GM23338 (cell line): ENCODE measurements around the gene CDK3. TPM values are rescaled to one million over a fixed set of nuclear protein-coding genes. Genes with fewer than 3 reads are reported as not detected.

ENCODE experiments used
- ATAC-seq: fragments of 200-7000 bp; cut with Tn5 transposase; 3 replicates; pipeline ENCODE4 v1.9.1; 2020
- DNase-seq: peaks from one replicate; pipeline ENCODE4 v3.0.0-alpha.2; 2015; ENCODE audit warnings: low spot score
- H2AFZ ChIP-seq: fragments of 200-600 bp; sonication (generic); 2 replicates; pipeline ENCODE4 v1.8.0; 2016; ENCODE audit warnings: antibody characterized with exemption, mild to moderate bottlenecking, moderate library complexity
- H3F3A ChIP-seq: fragments of 200-600 bp; sonication (generic); replicated peaks from 2 replicates; pipeline ENCODE4 v1.8.0; 2017; ENCODE audit warnings: antibody characterized with exemption, mixed run types, low read depth
- H3K27ac ChIP-seq: fragments of 200-600 bp; sonication (generic); 2 replicates; pipeline ENCODE4 v1.6.1; 2016; ENCODE audit warnings: low read depth
- H3K27me3 ChIP-seq: fragments of 200-600 bp; sonication (generic); 2 replicates; pipeline ENCODE4 v1.8.0; 2016; ENCODE audit warnings: mild to moderate bottlenecking, mixed run types, moderate library complexity; ENCODE audit not compliant: insufficient read depth
- H3K36me3 ChIP-seq: fragments of 200-600 bp; sonication (generic); 2 replicates; pipeline ENCODE4 v1.8.0; 2016; ENCODE audit warnings: mild to moderate bottlenecking; ENCODE audit not compliant: insufficient read depth
- H3K4me1 ChIP-seq: fragments of 200-600 bp; sonication (generic); 2 replicates; pipeline ENCODE4 v1.8.0; 2016; ENCODE audit warnings: mild to moderate bottlenecking, moderate library complexity; ENCODE audit not compliant: insufficient read depth
- H3K4me2 ChIP-seq: fragments of 200-600 bp; sonication (generic); 2 replicates; pipeline ENCODE4 v1.7.1; 2017; ENCODE audit warnings: mixed run types
- H3K4me3 ChIP-seq: fragments of 200-600 bp; sonication (generic); 2 replicates; pipeline ENCODE4 v1.6.1; 2016; ENCODE audit warnings: mixed run types
- H3K79me2 ChIP-seq: fragments of 200-600 bp; sonication (generic); replicated peaks from 2 replicates; pipeline ENCODE4 v1.8.0; 2017; ENCODE audit warnings: mild to moderate bottlenecking; ENCODE audit not compliant: insufficient read depth
- H3K9me2 ChIP-seq: fragments of 200-600 bp; sonication (generic); 2 replicates; pipeline ENCODE4 v1.8.0; 2017; ENCODE audit not compliant: insufficient read depth
- H4K20me1 ChIP-seq: fragments of 200-600 bp; sonication (generic); replicated peaks from 2 replicates; pipeline ENCODE4 v1.8.0; 2017; ENCODE audit warnings: mild to moderate bottlenecking; ENCODE audit not compliant: insufficient read depth
- H3K27ac Mint-ChIP-seq: 2 replicates; pipeline ENCODE4 v1.8.0; 2020; ENCODE audit warnings: inconsistent platforms, mild to moderate bottlenecking, moderate library complexity, mixed read lengths
- H3K27me3 Mint-ChIP-seq: 3 replicates; pipeline ENCODE4 v1.8.0; 2022; ENCODE audit warnings: low read depth, mild to moderate bottlenecking, moderate library complexity, mixed read lengths, inconsistent platforms; ENCODE audit not compliant: insufficient read depth, poor library complexity
- H3K36me3 Mint-ChIP-seq: 3 replicates; pipeline ENCODE4 v1.8.0; 2021; ENCODE audit warnings: low read depth, mild to moderate bottlenecking, inconsistent platforms, moderate library complexity, mixed read lengths
- H3K4me1 Mint-ChIP-seq: 3 replicates; pipeline ENCODE4 v1.8.0; 2020; ENCODE audit warnings: mild to moderate bottlenecking, inconsistent platforms, mixed read lengths
- H3K4me3 Mint-ChIP-seq: 3 replicates; pipeline ENCODE4 v1.8.0; 2021; ENCODE audit warnings: moderate library complexity, mild to moderate bottlenecking, inconsistent platforms, mixed read lengths
- H3K9me3 Mint-ChIP-seq: 3 replicates; pipeline ENCODE4 v1.8.0; 2020; ENCODE audit warnings: moderate library complexity, mild to moderate bottlenecking, inconsistent platforms, mixed read lengths
- CREB1 ChIP-seq: fragments of 250-450 bp; sonication (Bioruptor Pico); IDR thresholded peaks from 2 replicates; pipeline ENCODE4 v1.5.0; 2020; ENCODE audit warnings: low read depth, mild to moderate bottlenecking, moderate library complexity
- CTCF ChIP-seq, 2 experiments: fragments of 200-600 bp in 1 of 2; sonication (generic) in 1 of 2; conservative IDR thresholded peaks; 2 replicates each; pipeline versions ENCODE4 v1.5.1 to v1.6.1; 2016 to 2017; ENCODE audit warnings: antibody characterized with exemption in 2 of 2, low read depth in 2 of 2, mild to moderate bottlenecking in 2 of 2, moderate library complexity in 1 of 2
- ETS1 ChIP-seq: IDR thresholded peaks from 2 replicates; pipeline ENCODE4 v1.6.1; 2016; ENCODE audit warnings: antibody characterized with exemption
- EZH2 ChIP-seq: fragments of 200-600 bp; sonication (generic); IDR thresholded peaks from one replicate; pipeline ENCODE4 v1.8.0; 2017; ENCODE audit warnings: antibody characterized with exemption, mild to moderate bottlenecking, low read depth; ENCODE audit not compliant: unreplicated experiment
- EZH2phosphoT487 ChIP-seq: fragments of 200-600 bp; sonication (generic); IDR thresholded peaks from one replicate; pipeline ENCODE4 v1.8.1; 2018; ENCODE audit warnings: antibody characterized with exemption; ENCODE audit not compliant: unreplicated experiment
- JUNB ChIP-seq: IDR thresholded peaks from one replicate; pipeline ENCODE4 v1.6.1; 2016; ENCODE audit warnings: antibody characterized with exemption; ENCODE audit not compliant: unreplicated experiment
- NANOG ChIP-seq: IDR thresholded peaks from 2 replicates; pipeline ENCODE4 v1.6.1; 2016; ENCODE audit warnings: antibody characterized with exemption, borderline replicate concordance
- POLR2AphosphoS5 ChIP-seq: IDR thresholded peaks from 2 replicates; pipeline ENCODE4 v1.6.1; 2016; ENCODE audit warnings: antibody characterized with exemption, low read depth
- REST ChIP-seq: IDR thresholded peaks from one replicate; pipeline ENCODE4 v1.6.1; 2018; ENCODE audit warnings: antibody characterized with exemption; ENCODE audit not compliant: unreplicated experiment
- STAT1 ChIP-seq: IDR thresholded peaks from one replicate; pipeline ENCODE4 v1.6.1; 2016; ENCODE audit warnings: antibody characterized with exemption; ENCODE audit not compliant: unreplicated experiment
- polyA plus RNA-seq: library from polyadenylated mRNA; unstranded; fragments of >200 nt; fragmentation: Nextera tagmentation; extraction: Ambion mirVana; gene quantifications from 2 replicates; pipeline ENCODE4 v1.2.1, GENCODE V29; 2016
- total RNA-seq: library from RNA; depleted of rRNA; stranded (reverse); fragments of >200 nt; shearing (Covaris generic); gene quantifications from 2 replicates; pipeline ENCODE4 v1.2.3, GENCODE V29; 2014

CDK3 gene
- total and polyA plus RNA-seq, 2 experiments from 2014 or later: 7.9 to 10.2 TPM

GRCh38 chr17:75981019-75981615 is 19.5 kb upstream of the CDK3 start:
- H3K4me3 Mint-ChIP-seq: peak overlapping the region; percentile 95
- DNase-seq: no peak
- TF ChIP-seq POLR2AphosphoS5 (no peak), STAT1 (no peak), CTCF (conservative IDR thresholded peaks at IDR 0.05; ENCODE audit: low read depth in 2 of 2) (no peak), REST (no peak), CREB1 (CRISPR knock-in tag) (no peak), NANOG (no peak), ETS1 (no peak), JUNB (no peak), EZH2 (no peak), EZH2phosphoT487 (no peak)
- Histone ChIP-seq H3K4me1 (peaks cover 44% of the 10 kb centered on the region), H4K20me1 (no peaks in the 10 kb centered on the region), H3K36me3 (no peaks in the 10 kb centered on the region), H2AFZ (no peak overlapping the region), H3K4me3 (no peak overlapping the region), H3K27ac (0 out of 2 replicates have a peak overlapping the region, but pooled peaks have one; percentile 70), H3K27me3 (no peaks in the 10 kb centered on the region), H3K4me2 (no peak overlapping the region), H3F3A (peaks cover 24% of the 10 kb centered on the region), H3K79me2 (peaks cover 59% of the 10 kb centered on the region), H3K9me2 (no peaks in the 10 kb centered on the region)
- H3K27ac Mint-ChIP-seq: peak overlapping the region; percentile 99
- peaks cover 19% of the 10 kb centered on the region for H3K27me3 Mint-ChIP-seq
- no peaks in the 10 kb centered on the region for H3K9me3 Mint-ChIP-seq
- peaks cover 17% of the 10 kb centered on the region; the same call in 2 of the 3 replicates for H3K36me3 Mint-ChIP-seq
- ATAC-seq: no peak
- H3K4me1 Mint-ChIP-seq: peaks cover 47% of the 10 kb centered on the region
